ENCODE results near the gene BPI. TPM values are rescaled to one million over a fixed set of nuclear protein-coding genes. Genes with fewer than 3 reads are reported as not detected.
"Not testable (repeated sequence)": the region's sequence is repeated elsewhere in the genome, so short reads cannot be mapped to it uniquely, and the experiment has no call there.

Gene BPI
- total RNA-seq, 1 experiment from 2014 or later = not detected

DNA sequence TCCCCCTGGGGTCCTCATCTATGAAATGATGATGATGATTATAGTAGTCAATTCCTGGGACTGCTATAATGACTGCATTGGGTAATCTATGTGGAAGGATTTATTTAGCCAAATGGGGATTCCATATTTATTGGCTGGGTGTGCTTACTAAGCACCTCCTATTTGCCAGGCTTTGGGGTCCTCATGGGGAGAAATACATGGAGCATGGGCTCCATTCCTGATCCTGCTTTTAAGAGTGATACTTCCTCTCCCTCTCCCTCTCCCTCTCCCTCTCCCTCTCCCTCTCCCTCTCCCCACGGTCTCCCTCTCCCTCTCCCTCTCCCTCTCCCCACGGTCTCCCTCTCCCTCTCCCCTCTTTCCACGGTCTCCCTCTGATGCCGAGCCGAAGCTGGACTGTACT lies 73.9 kb downstream of the BPI start:
- ATAC-seq; DNase-seq (ENCODE audit: low read depth, low spot score); CTCF ChIA-PET; H3K36me3 ChIP-seq (ENCODE audit: control insufficient read depth in 1 of 2, insufficient read depth in 2 of 2, low read length in 2 of 2); H3K27ac ChIP-seq (ENCODE audit: low read depth, low read length); H2AFZ ChIP-seq (ENCODE audit: low read depth, low read length, poor library complexity, severe bottlenecking); RAD21 ChIA-PET (ENCODE audit: low non-redundant PET in 1 of 2, low total read pairs in 2 of 2, uncharacterized antibody in 2 of 2, unreplicated experiment in 2 of 2); BruUV-seq (replicated peaks); H3K79me2 ChIP-seq (ENCODE audit: insufficient read depth, low read length); POLR2A ChIA-PET; H3K4me3 ChIP-seq (replicated peaks in 1 of 2; ENCODE audit: low read depth in 1 of 2, low read length in 2 of 2); H3K9me2 ChIP-seq (ENCODE audit: insufficient read depth); H3K4me1 ChIP-seq (ENCODE audit: control insufficient read depth in 1 of 2, insufficient read depth in 2 of 2, low read length in 2 of 2); intact Hi-C loops (cut with micrococcal nuclease); H3K9me3 ChIP-seq (ENCODE audit: control insufficient read depth in 1 of 2, insufficient read depth in 1 of 2, low read depth in 1 of 2, low read length in 2 of 2); H3K27me3 ChIP-seq (ENCODE audit: insufficient read depth, low read length); H3K4me2 ChIP-seq (ENCODE audit: low read length); H3K9ac ChIP-seq (ENCODE audit: low read length); H4K20me1 ChIP-seq (ENCODE audit: insufficient read depth): not testable (repeated sequence)

DNA sequence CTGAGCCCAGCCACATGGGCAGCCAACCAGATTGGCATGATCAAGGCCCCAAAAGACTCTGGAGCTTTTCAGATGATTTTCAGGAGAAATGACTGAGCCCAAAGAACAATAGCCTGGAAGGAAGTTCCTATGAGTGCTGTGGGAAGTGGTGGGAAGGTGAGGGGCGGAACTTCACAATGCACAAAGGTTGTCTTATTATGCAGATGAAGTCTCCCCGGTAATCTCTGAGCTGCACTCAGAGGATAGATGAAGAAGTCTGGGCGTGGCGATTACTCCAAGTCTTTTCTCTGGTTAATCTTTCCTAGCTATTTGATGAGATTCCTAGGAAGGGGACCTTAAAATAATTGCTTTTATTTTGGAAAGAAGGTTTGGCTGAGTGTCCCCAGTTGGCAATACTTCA lies 79.2 kb downstream of the BPI start:
- Histone ChIP-seq H3K9me2 (ENCODE audit: insufficient read depth) (no peaks in the 10 kb centered on the region), H4K20me1 (ENCODE audit: insufficient read depth) (no peaks in the 10 kb centered on the region), H3K9me3 (ENCODE audit: control insufficient read depth in 1 of 2, insufficient read depth in 1 of 2, low read depth in 1 of 2, low read length in 2 of 2) (no peaks in the 10 kb centered on the region), H3K4me3 (replicated peaks in 1 of 2; ENCODE audit: low read depth in 1 of 2, low read length in 2 of 2) (no peak overlapping the region), H3K27ac (ENCODE audit: low read depth, low read length) (no peak overlapping the region), H3K36me3 (ENCODE audit: control insufficient read depth in 1 of 2, insufficient read depth in 2 of 2, low read length in 2 of 2) (no peaks in the 10 kb centered on the region), H3K4me1 (ENCODE audit: control insufficient read depth in 1 of 2, insufficient read depth in 2 of 2, low read length in 2 of 2) (peaks cover 3 to 9% of the 10 kb centered on the region in 2 experiments; a peak in 3 of 4 replicates), H3K4me2 (ENCODE audit: low read length) (no peak overlapping the region), H3K27me3 (ENCODE audit: insufficient read depth, low read length) (no peaks in the 10 kb centered on the region), H3K79me2 (ENCODE audit: insufficient read depth, low read length) (no peaks in the 10 kb centered on the region), H2AFZ (ENCODE audit: low read depth, low read length, poor library complexity, severe bottlenecking) (no peak overlapping the region), H3K9ac (ENCODE audit: low read length) (no peak overlapping the region)
- intact Hi-C loops (cut with micrococcal nuclease) = no loop called here
- ChIA-PET RAD21 (ENCODE audit: low non-redundant PET in 1 of 2, low total read pairs in 2 of 2, uncharacterized antibody in 2 of 2, unreplicated experiment in 2 of 2) (no interaction called here), CTCF (no interaction called here), POLR2A (no interaction called here)
- ATAC-seq = no peak
- BruUV-seq (replicated peaks) = no TSS peak
- DNase-seq (ENCODE audit: low read depth, low spot score) = no peak
- TF ChIP-seq TCF7L2 (IDR thresholded peaks at IDR 0.05; ENCODE audit: borderline replicate concordance, extremely low read depth, insufficient read depth, insufficient read length) (no peak), YY1 (IDR thresholded peaks at IDR 0.05; ENCODE audit: extremely low read depth, insufficient replicate concordance, low read depth, low read length) (no peak), FOSL1 (IDR thresholded peaks at IDR 0.05; ENCODE audit: low read depth) (no peak)

DNA sequence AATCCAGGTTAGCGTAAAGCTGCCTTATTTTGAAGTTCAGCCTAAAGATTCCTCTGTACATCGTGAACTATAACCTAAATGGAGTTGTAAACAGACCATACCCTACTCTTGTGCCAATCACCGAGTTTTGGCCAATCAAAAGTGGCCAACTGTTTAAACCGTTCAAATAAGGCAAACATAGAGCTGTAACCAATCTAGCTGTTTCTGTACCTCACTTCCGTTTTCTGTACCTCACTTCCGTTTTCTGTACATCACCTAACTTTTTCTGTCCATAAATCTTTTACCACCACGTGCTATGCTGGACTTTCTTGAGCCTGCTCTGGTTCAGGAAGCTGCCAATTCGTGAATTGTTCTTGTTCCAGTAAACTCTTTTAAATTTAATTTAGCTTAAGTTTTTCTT lies 82.0 kb downstream of the BPI start:
- no peak overlapping the region for H3K4me2 ChIP-seq (ENCODE audit: low read length)
- no peaks in the 10 kb centered on the region for H3K36me3 ChIP-seq (ENCODE audit: control insufficient read depth in 1 of 2, insufficient read depth in 2 of 2, low read length in 2 of 2)
- intact Hi-C loops (cut with micrococcal nuclease) = no loop called here
- no peaks in the 10 kb centered on the region for H3K4me1 ChIP-seq (ENCODE audit: control insufficient read depth in 1 of 2, insufficient read depth in 2 of 2, low read length in 2 of 2)
- no peaks in the 10 kb centered on the region for H3K27me3 ChIP-seq (ENCODE audit: insufficient read depth, low read length)
- no peaks in the 10 kb centered on the region for H3K9me3 ChIP-seq (ENCODE audit: control insufficient read depth in 1 of 2, insufficient read depth in 1 of 2, low read depth in 1 of 2, low read length in 2 of 2)
- H3K27ac ChIP-seq (ENCODE audit: low read depth, low read length) = no peak overlapping the region
- no peak overlapping the region for H2AFZ ChIP-seq (ENCODE audit: low read depth, low read length, poor library complexity, severe bottlenecking)
- no peak for ATAC-seq
- no peaks in the 10 kb centered on the region for H3K79me2 ChIP-seq (ENCODE audit: insufficient read depth, low read length)
- ChIA-PET POLR2A (no interaction called here), RAD21 (ENCODE audit: low non-redundant PET in 1 of 2, low total read pairs in 2 of 2, uncharacterized antibody in 2 of 2, unreplicated experiment in 2 of 2) (no interaction called here), CTCF (no interaction called here)
- no TSS peak for BruUV-seq (replicated peaks)
- no peak overlapping the region for H3K4me3 ChIP-seq (replicated peaks in 1 of 2; ENCODE audit: low read depth in 1 of 2, low read length in 2 of 2)
- TF ChIP-seq ELF1 (IDR thresholded peaks at IDR 0.05; ENCODE audit: borderline replicate concordance, low read depth) = no peak
- TF ChIP-seq, protein P1, sequence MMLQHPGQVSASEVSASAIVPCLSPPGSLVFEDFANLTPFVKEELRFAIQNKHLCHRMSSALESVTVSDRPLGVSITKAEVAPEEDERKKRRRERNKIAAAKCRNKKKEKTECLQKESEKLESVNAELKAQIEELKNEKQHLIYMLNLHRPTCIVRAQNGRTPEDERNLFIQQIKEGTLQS (IDR thresholded peaks at IDR 0.05) = no peak
- TF ChIP-seq EZH2phosphoT487 (IDR thresholded peaks at IDR 0.05; ENCODE audit: borderline replicate concordance) = no peak
- no peaks in the 10 kb centered on the region for H3K9me2 ChIP-seq (ENCODE audit: insufficient read depth)
- no peak for DNase-seq (ENCODE audit: low read depth, low spot score)
- no peak overlapping the region for H3K9ac ChIP-seq (ENCODE audit: low read length)
- H4K20me1 ChIP-seq (ENCODE audit: insufficient read depth) = no peaks in the 10 kb centered on the region
